Thoracic aorta (tissue), 2 donors: Measurements from ENCODE around the gene DGKI. TPM values are rescaled to one million over a fixed set of nuclear protein-coding genes. Genes with fewer than 3 reads are reported as not detected.

Source experiments
- ATAC-seq: fragments of 150-250 bp; one replicate; pipeline ENCODE4 v1.8.0; 2017; ENCODE audit warnings: low read depth; ENCODE audit not compliant: insufficient number of reproducible peaks, low FRiP score
- DNase-seq: peaks from one replicate; pipeline ENCODE4 v3.0.0-alpha.2; 2020; ENCODE audit warnings: low spot score
- H3K27ac ChIP-seq, 2 donors: fragments of 200-600 bp; sonication (generic); 1 replicate in 1 of 2; 2 replicates in 1 of 2; pipeline ENCODE4 v1.5.1; 2016; ENCODE audit warnings: mild to moderate bottlenecking in 2 of 2, moderate library complexity in 2 of 2
- H3K27me3 ChIP-seq: fragments of 200-600 bp; sonication (generic); replicated peaks from 2 replicates; pipeline ENCODE4 v1.6.0; 2016; ENCODE audit warnings: mild to moderate bottlenecking; ENCODE audit not compliant: insufficient read depth
- H3K36me3 ChIP-seq: fragments of 200-600 bp; sonication (generic); one replicate; pipeline ENCODE4 v1.5.1; 2016
- H3K4me1 ChIP-seq, 2 donors: fragments of 200-600 bp; sonication (generic); 1 replicate in 1 of 2; 2 replicates in 1 of 2; pipeline versions ENCODE4 v1.5.1 to v1.6.0; 2016; ENCODE audit warnings: low read depth in 2 of 2, mild to moderate bottlenecking in 1 of 2; ENCODE audit not compliant: control insufficient read depth in 1 of 2
- H3K4me3 ChIP-seq: fragments of 200-600 bp; sonication (generic); 2 replicates; pipeline ENCODE4 v1.5.1; 2016; ENCODE audit warnings: mild to moderate bottlenecking
- H3K9me3 ChIP-seq: fragments of 200-600 bp; sonication (generic); 2 replicates; pipeline ENCODE4 v1.5.1; 2016
- CTCF ChIP-seq: fragments of 200-600 bp; sonication (generic); IDR thresholded peaks from one replicate; pipeline ENCODE4 v1.5.1; 2019; ENCODE audit warnings: antibody characterized with exemption
- total RNA-seq, 2 donors: library from RNA; depleted of rRNA; stranded (reverse); fragments of >200 nt; gene quantifications; one replicate each; pipeline versions ENCODE4 v1.1.0 to v1.2.3, GENCODE V29; 2016

The DGKI gene
- total RNA-seq, 2 donors from 2014 or later = 10.3 to 22.3 TPM

- H3K4me1 ChIP-seq = peaks cover 0 to 4% of the 10 kb centered on the region in 2 donors
- no peaks in the 10 kb centered on the region for H3K27me3 ChIP-seq
- H3K9me3 ChIP-seq = no peaks in the 10 kb centered on the region
- ATAC-seq (no peak), DNase-seq (no peak)
- no peak for TF ChIP-seq CTCF
- no peak overlapping the region for H3K4me3 ChIP-seq
- H3K27ac ChIP-seq = no peak overlapping the region
- no peaks in the 10 kb centered on the region for H3K36me3 ChIP-seq
These were observed 508.9 kb downstream of the DGKI start for GRCh38 chr7:137337902-137338301.

GRCh38 chr7:137335814-137336213 is 511.0 kb downstream of the DGKI start:
- no peak for TF ChIP-seq CTCF
- no peaks in the 10 kb centered on the region for H3K9me3 ChIP-seq
- H3K36me3 ChIP-seq = no peaks in the 10 kb centered on the region
- H3K27ac ChIP-seq = no peak overlapping the region
- no peaks in the 10 kb centered on the region for H3K27me3 ChIP-seq
- DNase-seq (no peak), ATAC-seq (no peak)
- no peaks in the 10 kb centered on the region for H3K4me1 ChIP-seq
- no peak overlapping the region for H3K4me3 ChIP-seq

- Histone ChIP-seq H3K36me3 (no peaks in the 10 kb centered on the region), H3K4me3 (no peak overlapping the region), H3K27me3 (no peaks in the 10 kb centered on the region), H3K9me3 (no peaks in the 10 kb centered on the region), H3K4me1 (no peaks in the 10 kb centered on the region), H3K27ac (no peak overlapping the region)
- DNase-seq = no peak
- no peak for ATAC-seq
- no peak for TF ChIP-seq CTCF
These were observed 515.4 kb downstream of the DGKI start for GRCh38 chr7:137331378-137331777.

Other genes with a start within 250 kb of the DGKI start
- gene CREB3L2, start 155.1 kb upstream of the DGKI start, total RNA-seq = 10 to 100 TPM; 85.3 to 96.7 TPM
- gene AKR1D1, start 229.5 kb upstream of the DGKI start, total RNA-seq = not detected